Fibroblast of lung (primary cell): ENCODE data around the gene ENO1.

Experiments used
- EZH2 ChIP-seq: IDR thresholded peaks from 2 replicates; pipeline ENCODE4 v1.5.1; 2012; ENCODE audit warnings: low read length, control low read depth, mild to moderate bottlenecking; ENCODE audit errors: missing control alignments
- TF ChIP-seq, protein P1 (sequence below), 2 donors: IDR thresholded peaks in 1 of 2; conservative IDR thresholded peaks in 1 of 2; 1 replicate in 1 of 2; 2 replicates in 1 of 2; pipeline ENCODE4 v1.5.1; 2011 to 2012; ENCODE audit warnings: low read length in 2 of 2, control low read depth in 1 of 2, inconsistent platforms in 1 of 2, low read depth in 1 of 2, mild to moderate bottlenecking in 1 of 2

DNA sequence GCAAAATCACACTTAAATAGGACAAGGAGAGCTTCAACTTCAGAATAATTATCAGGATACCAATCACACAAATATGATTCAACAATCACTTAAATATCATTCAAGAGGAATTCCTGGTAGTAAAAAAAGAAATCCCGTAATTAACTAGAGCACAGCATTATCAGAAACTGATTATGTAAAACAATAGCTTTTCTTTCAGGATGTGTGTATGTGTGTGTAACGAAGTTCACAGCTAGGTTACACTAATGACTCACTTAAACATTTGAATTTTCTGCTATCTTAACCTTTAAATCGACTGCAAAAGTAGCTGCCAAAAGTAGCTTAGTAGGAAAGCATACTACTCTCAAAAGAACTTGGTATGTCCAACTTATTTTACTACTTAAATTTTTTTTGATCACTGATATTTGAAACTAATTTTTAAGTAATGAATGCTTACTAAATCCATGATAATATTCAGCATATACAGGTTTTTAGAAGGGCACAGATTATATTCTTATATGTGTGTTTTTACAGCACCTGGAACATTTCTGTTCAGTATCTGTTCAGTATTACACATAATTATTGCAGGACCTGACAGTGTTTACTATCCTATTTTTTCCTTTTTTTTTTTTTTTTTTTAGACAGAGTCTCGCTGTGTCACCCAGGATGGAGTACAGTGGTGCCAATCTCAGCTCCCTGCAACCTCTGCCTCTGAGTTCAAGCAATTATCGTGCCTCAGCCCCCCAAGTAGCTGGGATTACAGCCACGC, 65.3 kb downstream of the ENO1 start:
- no peak for TF ChIP-seq EZH2
- TF ChIP-seq, protein P1, sequence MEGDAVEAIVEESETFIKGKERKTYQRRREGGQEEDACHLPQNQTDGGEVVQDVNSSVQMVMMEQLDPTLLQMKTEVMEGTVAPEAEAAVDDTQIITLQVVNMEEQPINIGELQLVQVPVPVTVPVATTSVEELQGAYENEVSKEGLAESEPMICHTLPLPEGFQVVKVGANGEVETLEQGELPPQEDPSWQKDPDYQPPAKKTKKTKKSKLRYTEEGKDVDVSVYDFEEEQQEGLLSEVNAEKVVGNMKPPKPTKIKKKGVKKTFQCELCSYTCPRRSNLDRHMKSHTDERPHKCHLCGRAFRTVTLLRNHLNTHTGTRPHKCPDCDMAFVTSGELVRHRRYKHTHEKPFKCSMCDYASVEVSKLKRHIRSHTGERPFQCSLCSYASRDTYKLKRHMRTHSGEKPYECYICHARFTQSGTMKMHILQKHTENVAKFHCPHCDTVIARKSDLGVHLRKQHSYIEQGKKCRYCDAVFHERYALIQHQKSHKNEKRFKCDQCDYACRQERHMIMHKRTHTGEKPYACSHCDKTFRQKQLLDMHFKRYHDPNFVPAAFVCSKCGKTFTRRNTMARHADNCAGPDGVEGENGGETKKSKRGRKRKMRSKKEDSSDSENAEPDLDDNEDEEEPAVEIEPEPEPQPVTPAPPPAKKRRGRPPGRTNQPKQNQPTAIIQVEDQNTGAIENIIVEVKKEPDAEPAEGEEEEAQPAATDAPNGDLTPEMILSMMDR (conservative IDR thresholded peaks at IDR 0.05 in 1 of 2, IDR thresholded peaks at IDR 0.05 in 1 of 2; ENCODE audit: low read depth in 1 of 2, low read length in 2 of 2): no peak
